GM21381 (cell line): Measurements from ENCODE around the gene ICAM4.

Experiments used
- ATAC-seq: cut with Tn5 transposase; IDR thresholded peaks from one replicate; pipeline ENCODE4 v1.9.1; 2021; ENCODE audit warnings: mild to moderate bottlenecking, moderate library complexity; ENCODE audit not compliant: unreplicated experiment

The ICAM4 gene

DNA sequence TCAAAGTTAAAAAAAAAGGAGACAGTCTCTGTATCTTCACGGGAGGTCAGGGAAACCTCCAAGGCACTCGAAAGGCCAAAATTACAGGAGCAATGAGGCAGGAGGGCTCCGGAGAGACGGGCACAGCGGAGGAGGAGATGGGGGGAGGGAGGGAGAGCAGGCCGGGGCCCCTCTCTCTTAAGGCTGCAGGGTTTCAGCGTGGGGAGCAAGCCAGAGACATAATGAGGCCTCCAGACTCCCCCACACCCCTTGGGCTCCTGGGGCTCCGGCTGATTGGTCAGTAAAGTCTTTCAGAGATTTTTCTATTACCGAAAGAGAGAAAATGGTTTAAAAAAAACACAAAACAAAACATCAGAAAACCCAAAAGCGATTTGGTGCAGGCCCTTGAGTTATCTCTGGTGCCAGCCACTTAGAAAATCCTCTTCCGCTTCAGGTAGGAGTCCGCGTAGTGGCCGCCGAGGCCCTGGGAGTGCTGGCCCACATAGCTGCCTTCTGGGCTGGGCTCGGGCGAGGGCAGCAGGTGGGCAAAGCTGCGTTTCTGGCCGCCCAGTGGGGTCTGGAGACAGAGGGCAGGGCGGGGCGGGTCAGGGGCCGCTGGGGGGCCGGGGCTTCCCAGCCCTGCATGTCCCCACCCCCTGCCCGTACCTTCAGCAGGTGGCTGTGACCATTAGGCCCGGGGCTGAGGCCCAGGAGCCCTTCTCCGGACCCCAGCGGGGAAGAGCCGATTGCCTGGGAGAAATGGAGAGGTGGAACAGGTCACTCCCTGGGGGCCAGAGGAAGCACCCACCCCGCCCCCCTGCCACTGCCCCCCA lies 30.5 kb downstream of the ICAM4 start:
- no peak for ATAC-seq

DNA sequence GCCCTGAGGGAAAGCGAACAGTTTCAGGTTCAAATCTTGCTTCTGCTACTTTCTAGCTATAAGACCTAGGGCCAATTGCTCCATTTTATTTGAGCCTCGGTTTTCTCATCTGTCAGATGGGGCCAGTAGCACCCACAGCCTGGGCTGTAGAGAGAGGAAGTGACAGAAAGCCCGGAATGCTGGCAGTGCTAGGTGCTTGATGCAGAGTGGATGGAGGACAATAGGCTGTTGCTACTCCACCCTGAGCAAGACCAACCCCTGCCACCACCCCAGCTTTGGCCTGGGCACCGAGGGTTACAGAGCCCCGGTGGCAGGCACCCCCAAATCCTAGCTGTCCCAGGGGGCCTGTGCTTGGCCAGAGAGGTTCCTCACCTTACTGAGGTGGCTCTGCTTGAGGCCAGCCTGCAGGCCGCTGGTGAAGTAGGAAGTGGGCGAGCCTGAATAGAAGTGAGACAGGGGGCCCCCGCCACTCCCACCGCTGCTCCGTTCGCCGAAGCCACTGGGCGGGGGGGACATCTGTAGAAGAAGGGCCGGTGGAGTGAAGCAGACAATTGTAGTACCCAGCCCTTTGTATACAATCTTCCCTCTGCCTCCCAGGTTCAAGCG lies 31.2 kb downstream of the ICAM4 start:
- no peak for ATAC-seq

DNA sequence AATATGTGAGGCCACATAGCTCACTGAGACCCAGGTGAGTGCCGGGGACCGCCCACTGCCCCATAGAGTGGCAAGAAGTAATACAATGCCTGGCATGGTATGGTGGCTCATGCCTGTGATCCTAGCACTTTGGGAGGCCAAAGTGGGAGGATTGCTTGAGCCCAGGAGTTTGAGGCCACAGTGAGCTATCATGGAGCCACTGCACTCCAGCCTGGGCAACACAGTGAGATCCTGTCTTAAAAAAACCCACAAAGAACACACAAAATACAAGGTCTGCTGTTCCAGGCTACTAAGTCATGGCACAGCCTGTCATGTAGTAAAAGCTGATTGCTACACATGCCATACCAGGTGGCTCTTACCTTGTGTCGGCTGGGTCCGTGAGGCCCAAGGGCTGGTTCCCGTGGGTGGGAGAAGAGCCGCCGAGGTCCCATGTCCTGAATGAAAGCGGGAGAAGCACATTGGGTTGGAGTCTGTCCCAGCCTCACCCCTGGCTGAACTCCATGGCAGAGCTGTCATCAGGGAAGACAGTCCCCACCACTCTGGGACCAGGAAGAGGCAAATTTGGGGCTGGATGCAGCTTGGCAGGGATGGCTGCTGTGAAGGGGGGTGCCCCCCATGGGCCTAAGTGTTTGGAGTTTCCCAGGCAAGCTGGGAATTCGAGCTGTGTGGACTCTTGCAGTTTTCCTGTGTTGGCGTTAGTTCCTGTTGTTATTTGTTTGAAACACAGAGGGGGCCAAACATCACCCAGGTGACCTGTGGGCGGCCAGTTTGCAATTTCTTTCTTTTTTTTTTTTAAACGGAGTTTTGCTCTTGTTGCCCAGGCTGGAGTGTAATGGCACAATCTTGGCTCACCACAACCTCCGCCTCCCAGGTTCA lies 32.3 kb downstream of the ICAM4 start:
- ATAC-seq = no peak

DNA sequence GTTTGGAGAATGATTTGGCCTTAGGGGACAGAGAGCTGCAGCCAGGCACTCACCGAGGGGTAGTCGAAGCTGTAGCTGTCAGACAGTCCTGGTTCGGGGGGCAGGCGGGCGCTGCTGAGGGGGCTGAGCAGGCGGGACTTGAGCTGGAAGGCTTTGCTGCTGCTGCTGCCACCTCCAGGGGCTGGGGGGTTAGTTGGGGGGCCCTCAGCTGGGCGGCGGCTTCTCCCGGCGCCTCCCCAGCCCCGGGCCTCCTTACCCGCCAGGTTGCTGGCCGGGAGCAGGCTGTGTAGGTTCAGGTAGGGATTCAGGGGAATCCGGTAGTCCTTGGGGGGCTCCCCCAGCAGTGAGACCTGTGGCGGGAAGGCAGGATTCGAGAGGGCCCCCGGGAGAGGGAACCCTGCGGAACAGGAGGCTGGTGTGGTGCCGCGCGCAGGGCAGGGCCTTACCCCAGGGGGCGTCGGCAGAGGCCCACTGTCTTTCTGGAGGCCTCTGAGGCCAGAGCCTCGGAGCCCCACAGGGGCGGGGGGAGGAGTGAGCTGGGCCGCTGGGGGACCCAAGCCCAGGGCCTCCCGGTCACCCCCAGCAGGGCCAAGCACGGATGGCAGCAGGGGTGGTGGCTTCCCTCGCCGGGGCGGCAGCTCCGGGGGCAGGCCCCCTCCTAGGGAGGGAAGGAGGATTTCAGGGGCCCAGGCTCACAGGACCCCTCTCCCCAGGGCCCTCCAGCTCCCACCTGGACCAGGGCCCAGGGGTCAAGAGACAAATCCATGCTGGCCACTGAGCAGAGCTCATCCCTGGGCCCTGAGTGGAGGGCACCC lies 34.1 kb downstream of the ICAM4 start:
- no peak for ATAC-seq

DNA sequence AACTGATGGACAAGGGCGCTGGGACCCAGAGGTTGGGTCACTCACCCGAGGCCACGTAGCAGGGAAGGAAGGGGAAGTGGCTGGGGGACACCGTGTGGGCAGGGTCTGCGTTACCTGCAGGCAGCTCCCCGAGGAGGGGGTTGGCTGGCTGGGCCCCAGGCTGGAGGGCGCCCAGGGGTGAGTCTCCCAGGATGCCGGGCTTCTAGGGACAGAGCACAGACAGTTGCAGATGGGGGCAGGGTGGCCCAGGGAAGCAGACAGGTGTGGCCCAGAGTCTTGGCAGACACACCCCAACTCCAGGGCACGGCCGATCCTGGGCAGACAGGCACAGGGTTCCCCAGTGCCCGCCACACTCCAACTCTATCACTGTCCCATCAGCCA lies 34.7 kb downstream of the ICAM4 start:
- ATAC-seq = no peak

DNA sequence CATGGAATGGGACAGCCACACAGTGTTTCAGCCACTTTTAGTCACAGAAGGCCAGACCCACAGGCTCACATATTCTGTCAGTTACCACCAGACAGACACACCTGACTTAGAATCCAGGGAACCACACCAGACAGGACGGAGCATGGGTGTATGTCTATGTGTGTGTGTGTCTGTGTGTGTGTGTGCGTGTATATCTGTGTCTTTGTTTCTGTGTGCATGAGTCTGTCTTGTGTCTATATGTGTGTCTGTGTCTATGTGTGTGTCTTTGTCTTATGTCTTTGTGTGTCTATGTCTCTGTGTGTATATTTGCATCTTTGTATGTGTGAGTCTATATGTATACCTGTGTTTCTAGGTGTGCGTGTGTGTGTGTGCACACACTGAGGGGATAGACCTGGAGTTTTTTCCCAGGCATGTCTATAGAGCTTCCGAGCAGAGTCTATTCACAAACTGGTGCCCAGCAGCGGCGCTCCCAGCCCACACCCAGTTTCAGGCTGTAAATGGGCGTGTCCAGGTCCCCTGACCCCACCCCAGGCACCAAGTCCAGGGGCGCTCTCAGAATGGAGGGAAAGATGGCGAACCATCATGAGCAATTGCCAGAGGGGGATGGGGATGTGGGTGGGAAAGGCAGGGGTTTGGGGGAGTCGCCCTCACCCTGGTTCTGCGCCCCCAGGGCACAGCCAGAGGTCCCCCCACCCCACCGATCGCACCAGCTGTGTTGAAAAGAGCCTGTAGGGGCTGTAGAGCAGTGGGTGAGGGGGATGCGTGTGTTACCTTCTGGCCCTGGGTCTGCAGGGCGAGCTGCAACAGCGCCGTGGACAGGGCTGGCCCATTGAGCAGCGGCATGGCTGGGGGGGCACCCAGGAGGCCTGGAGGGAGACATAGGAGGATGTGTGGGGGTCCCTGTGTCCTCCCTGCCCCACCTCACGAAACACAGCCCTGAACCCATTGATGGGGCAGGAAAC lies 35.4 kb downstream of the ICAM4 start:
- no peak for ATAC-seq

DNA sequence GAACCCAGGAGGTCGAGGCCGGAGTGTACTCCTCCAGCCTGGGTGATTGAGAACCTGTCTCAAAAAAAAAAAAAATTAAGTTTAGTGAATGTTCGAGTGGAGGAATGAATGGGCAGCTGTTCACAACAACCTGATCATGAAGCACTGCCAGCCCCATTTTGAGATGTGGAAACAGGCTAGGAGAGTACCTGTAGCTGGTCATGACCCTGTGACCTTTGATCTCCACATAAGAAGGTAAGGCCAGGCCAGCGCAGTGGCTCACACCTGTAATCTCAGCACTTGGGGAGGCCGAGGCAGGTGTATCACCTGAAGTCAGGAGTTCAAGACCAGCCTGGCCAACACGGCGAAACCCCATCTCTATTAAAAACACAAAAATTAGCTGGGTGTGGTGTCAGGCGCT lies 39.0 kb downstream of the ICAM4 start:
- no peak for ATAC-seq

DNA sequence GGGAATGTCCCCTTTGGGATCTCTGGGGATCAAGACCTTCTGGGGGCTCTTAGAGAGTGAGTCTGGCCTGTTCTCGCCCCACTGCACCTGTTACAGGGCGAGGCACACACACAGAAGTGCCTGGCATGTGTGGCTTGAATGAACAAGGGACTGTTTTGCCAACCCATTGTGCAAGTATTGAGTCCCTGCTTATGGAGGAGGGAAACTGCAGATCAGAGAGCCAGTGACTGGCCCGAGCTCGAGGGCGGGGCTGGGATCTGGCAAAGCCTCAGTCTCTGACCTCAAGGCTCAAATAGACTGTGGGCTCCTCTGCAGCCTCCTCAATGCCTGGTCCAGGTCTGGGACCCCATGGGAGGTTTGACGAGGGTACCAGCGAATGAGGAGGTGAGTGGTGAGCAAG lies 41.0 kb downstream of the ICAM4 start:
- ATAC-seq = no peak

DNA sequence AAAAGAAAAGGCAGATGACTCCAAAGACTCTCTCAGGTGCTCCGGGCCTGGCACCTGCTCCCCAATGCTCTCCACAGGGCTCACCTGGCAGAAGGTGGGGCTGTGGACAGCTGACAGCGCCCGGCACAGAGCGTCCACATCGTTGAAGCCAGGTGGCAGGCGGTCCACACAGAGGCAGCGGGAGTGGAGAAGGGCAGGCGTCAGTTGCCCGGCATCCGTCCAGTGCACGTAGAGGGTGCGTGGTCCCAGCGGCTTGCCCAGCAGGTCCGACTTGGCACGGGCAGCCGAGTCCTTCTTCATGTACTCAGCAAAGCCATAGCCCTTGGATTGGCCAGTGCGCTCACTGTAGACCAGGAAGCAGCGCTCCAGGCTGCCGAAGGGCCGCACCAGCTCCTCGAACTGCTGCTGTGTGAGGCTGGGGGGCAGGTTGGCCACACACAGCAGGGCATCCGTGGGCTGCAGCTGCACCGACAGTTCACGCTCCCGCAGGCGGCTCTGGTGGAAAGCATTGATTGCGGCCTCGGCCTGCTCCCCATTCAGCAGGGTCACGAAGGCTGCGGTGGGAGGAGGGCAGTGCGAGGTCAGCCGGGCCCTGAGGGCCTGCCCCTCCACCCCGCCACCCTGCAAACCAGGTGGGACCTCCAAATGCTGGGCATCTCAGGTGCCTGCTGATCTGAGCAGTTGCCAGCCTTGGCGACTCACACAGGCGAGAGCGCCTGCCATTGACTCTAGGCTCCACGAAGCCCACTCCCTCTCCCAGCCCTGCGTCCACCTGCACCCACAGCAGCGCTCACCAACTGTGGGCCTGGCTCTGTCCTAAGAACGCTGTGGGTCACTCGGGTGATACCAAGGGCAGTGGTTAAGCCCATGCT lies 42.0 kb downstream of the ICAM4 start:
- ATAC-seq = no peak

DNA sequence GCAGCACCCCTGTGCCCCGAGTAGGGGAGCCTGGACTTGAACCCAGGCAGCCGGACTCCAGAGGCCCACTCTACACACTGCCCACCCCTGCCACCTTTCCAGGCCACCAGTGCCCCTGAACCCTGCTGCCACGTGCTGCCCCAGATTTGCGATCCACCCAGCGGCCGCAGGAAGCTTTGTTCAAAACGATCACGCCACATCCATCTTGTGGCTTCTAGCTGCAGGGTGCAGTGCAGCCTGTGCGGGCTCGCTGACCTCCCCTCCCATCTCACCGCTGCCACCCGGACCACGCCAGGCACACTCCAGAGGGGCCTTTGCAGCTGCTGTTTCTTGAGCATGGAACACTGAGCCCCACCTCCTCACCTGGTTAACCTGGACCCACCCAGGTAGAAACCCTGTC lies 42.8 kb downstream of the ICAM4 start:
- no peak for ATAC-seq

DNA sequence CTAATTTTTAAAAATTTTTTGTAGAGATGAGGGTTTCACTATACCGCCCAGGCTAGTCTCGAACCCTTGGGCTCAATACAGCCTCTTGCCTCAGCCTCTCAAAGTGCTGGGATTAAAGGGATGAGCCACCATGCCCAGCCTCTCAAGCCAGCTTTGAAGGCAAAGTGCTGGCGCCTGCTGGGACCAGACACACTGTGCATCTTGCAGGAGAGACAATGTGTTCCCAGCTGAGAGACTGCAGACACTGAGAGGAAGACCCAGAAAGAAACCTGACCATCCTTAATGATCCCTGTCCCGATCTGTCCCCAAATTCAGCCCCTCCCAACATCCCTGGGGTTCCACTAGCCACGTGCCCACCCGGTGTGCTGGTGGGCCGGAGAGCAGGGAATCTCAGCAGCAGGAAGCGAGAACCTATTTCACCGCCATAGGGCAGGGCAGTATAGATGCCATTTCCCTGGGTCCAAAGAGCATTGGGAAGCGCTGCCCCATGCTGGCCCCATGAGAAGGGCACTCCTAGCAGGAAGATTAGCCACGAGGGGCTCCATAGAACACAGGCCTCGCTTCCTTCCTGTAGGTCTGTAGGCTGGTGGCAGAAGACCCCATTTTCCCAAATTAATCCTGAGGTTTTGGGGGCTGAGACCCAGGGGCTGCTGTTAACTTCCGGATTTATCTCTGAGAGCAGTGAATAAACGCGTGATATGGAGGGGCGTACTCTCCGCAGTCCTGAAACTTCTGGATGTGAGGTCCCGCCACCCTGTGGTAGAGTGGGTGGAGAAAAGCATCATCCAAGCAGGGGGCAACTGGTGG lies 45.6 kb downstream of the ICAM4 start:
- ATAC-seq = no peak

DNA sequence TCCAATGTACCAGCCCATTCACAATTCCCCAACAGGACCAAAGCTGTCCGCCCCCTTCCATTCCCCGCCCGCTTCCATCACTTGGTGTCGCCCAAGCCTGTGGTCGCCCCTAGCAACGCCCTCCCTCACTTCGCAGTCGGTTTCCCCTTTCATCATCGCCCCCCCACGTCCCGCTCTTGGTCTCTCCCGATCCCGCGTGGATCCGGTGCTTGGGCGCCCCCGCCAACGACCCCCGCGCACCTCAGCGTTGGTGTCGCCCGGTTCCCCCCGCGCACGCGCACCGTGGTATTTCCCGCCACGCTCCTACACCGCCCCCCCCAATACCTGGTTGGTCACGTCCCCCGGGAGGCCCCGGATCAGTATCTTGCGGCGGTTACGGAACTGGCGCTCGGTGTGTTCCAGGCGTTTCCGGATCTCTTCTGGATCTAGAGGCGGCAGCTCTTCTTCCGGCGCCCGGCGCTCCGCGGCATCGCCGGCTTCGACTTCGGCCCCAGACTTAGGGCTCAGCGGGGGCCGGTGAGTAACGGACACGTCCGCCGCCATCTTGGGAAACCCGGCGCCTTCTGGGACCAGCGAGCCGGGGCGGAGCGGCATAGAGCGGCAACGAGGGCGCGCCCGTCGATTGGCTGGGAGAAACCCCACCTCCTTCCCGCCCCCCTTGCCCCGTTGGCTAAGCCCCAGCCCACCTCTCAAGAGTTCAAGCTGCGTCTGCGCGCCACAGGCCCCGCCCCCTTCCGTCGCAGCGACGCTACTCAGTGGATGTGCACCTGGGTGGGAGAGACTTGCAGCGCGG lies 46.4 kb downstream of the ICAM4 start, which contains the start of gene RAVER1:
RAVER1 (minus strand) TSS at position 565 of the 793 bp plus-strand sequence; CDS start at position 543, 22 bp downstream.
- peak; percentile 88 for ATAC-seq

DNA sequence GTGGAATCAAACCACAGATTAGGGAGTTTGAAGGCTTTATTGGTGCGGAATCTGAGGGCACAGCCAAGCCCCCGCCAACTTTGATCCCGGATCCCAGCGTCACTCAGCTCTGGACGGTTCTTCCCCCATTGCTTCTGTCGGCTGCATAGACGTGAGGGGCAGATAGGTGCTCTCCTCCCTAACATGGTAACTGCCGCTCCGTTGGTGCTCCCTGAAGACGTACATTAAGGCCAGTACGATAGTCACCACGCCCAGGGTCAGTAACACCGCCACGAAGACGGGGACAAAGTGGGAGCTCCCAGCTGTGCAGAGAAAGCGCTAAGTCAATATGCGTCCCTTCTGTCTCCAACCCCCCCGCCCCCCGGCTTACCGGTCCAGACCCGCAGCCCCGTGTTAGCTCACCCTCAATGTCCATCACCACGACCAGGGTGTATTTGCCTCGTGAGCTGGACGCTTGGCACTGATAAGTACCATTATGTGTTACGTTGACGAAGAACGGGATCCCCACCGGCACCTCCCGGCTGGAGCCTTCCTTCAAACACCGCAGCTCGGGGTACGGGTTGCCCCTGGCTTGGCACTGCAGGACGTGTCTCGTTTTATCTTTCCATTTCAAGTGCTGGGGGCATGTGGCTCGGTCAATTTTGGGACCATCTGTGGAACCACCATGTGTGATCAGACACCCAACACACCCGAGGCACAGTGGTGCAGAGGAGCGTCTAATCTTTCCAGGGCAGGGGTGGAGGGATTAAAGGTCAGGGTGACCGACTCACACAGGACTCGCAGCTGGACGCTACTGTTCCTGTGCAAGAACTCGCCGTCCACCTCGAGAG lies 47.2 kb downstream of the ICAM4 start:
- ATAC-seq = peak; percentile 8

DNA sequence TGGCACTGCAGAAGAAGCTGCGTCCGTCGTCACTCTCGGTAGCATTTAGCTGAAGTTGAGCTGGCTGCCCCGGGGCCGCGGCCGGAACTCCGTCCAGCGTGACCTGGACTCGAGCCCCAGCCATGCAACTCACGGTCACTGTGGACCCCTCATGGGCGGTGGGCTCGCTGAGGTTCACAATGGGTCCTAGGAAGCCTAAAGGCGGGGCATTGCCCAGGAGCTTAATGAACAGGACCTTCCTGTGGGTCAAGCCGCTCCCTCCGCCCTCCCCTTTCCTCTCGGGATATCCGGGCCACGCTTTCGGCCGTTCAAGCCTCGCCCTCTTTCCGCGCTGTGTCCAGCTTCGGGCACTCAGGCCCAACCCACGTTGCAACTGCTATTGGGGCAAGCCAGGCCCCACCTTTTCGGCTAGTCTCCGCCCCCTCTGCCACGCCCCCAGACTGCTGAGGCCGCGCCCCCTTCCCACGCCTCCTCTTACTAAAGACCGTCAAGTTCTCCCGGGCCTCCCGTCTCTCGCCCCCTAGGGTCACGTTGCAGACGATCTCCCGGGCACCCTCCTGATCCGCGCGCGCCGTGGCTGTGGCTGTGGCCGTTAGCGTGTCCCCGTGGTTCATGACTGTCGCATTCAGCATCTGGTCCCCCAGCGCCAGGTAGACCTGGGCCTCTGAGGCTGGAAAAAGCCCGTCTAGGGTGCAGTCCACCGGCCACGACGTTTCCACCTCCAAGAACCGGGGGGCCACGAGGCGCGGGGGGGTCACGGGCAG lies 48.0 kb downstream of the ICAM4 start:
- ATAC-seq = no peak

DNA sequence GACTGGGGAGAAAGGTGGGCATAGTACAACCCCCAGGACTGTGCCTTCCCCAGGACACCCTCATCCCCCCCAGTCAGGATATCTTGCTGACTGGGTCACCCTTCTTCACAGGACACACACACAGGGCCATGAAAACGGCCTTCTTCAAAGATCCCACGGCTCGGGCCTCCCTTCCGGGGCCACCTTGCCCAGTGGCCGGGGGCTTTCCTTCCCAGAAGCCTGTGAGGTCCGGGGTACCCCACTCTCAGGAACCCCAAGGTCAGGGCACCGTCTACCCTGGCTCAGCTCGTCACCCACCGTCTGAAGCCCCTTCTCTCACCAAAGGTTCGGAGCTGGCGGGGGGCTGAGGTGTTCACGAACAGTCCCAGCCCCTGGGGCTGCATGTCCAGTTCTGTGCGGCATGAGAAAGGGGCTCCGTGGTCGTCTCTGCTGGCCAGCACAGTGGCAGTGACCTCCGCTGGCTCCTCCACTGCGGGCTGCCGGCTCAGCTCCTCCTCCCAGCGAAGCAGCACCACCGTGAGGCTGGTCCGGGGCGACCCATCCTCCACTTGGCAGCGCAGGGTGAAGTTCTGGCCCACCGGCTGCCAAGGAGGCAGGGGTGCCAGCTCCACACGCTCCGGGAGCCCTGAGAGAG lies 48.7 kb downstream of the ICAM4 start:
- ATAC-seq = no peak
